ENCODE data around the gene RERE.

GRCh38 chr1:8690253-8690525 is 127.3 kb downstream of the RERE start:
- TF ChIP-seq CTCF (IDR thresholded peaks at IDR 0.05; ENCODE audit: insufficient read depth, low read length, poor library complexity, severe bottlenecking) (no peak), EZH2phosphoT487 (conservative IDR thresholded peaks at IDR 0.05; ENCODE audit: low read length) (no peak)

Measured in SU-DHL-6 (cell line).